Gastroesophageal sphincter (tissue), 4 donors: ENCODE data around the gene ST7. TPM values are rescaled to one million over a fixed set of nuclear protein-coding genes. Genes with fewer than 3 reads are reported as not detected.
A peak's percentile ranks its signal among the peaks of the same experiment; 100 is the strongest.

Experiments used
- ATAC-seq: fragments of 150-250 bp; one replicate; pipeline ENCODE4 v1.9.1; 2016; ENCODE audit warnings: mild to moderate bottlenecking, moderate library complexity
- H3K27ac ChIP-seq, 4 donors: fragments of 200-600 bp; sonication (generic) in 3 of 4; 1 replicate in 3 of 4; 2 replicates in 1 of 4; pipeline ENCODE4 v1.5.1; 2016 to 2019
- H3K27me3 ChIP-seq: fragments of 200-600 bp; sonication (generic); one replicate; pipeline ENCODE4 v1.5.1; 2019
- H3K36me3 ChIP-seq, 2 donors: fragments of 200-600 bp; sonication (generic); one replicate each; pipeline ENCODE4 v1.5.1; 2019; ENCODE audit warnings: control low read depth in 1 of 2
- H3K4me1 ChIP-seq, 3 donors: fragments of 200-600 bp; sonication (generic); 1 replicate in 2 of 3; 2 replicates in 1 of 3; pipeline ENCODE4 v1.5.1; 2016 to 2019; ENCODE audit warnings: control low read depth in 2 of 3
- H3K4me3 ChIP-seq, 2 donors: fragments of 200-600 bp; sonication (generic); one replicate each; pipeline ENCODE4 v1.5.1; 2019; ENCODE audit warnings: mild to moderate bottlenecking in 1 of 2, moderate library complexity in 1 of 2
- H3K9me3 ChIP-seq, 3 donors: fragments of 200-600 bp; sonication (generic); one replicate each; pipeline ENCODE4 v1.5.1; 2017 to 2019; ENCODE audit warnings: control low read depth in 2 of 3
- EP300 ChIP-seq: sonication (generic); formaldehyde crosslinking; IDR thresholded peaks from one replicate; pipeline ENCODE4 v1.6.1; 2017; ENCODE audit warnings: antibody characterized with exemption, mild to moderate bottlenecking
- POLR2A ChIP-seq, 2 donors: fragments of 450-650 bp; IDR thresholded peaks; one replicate each; pipeline ENCODE4 v1.6.1; 2017; ENCODE audit warnings: antibody characterized with exemption in 2 of 2, mild to moderate bottlenecking in 2 of 2, moderate library complexity in 1 of 2
- POLR2AphosphoS5 ChIP-seq: sonication (generic); formaldehyde crosslinking; IDR thresholded peaks from one replicate; pipeline ENCODE4 v1.6.1; 2017; ENCODE audit warnings: antibody characterized with exemption
- WGBS, 2 donors: methylation state at CpG; one replicate each; pipeline ENCODE4 v1.1.5; 2018; ENCODE audit warnings: low coverage in 1 of 2; 5-methylcytosine and 5-hydroxymethylcytosine counted together
- total RNA-seq, 4 donors: library from RNA; depleted of rRNA; stranded (reverse); fragments of >200 nt; gene quantifications; one replicate each; pipeline ENCODE4 v1.1.0, GENCODE V29; 2016
- TF ChIP-seq, protein P1 (sequence below), 4 experiments: fragments of 200-600 bp in 2 of 4; fragments of 450-650 bp in 2 of 4; sonication (generic) in 1 of 4; IDR thresholded peaks; one replicate each; pipeline ENCODE4 v1.5.1; 2017 to 2019; ENCODE audit warnings: antibody characterized with exemption in 4 of 4, mild to moderate bottlenecking in 2 of 4, moderate library complexity in 2 of 4

Gene ST7
- total RNA-seq, 4 donors from 2014 or later = 19.1 to 43.9 (median 24.2) TPM

- H3K36me3 ChIP-seq = no peaks in the 10 kb centered on the region
- peak; percentile 39 for ATAC-seq
- peaks cover 2 to 41% (median 7%) of the 10 kb centered on the region in 3 donors for H3K4me1 ChIP-seq
- TF ChIP-seq, protein P1, sequence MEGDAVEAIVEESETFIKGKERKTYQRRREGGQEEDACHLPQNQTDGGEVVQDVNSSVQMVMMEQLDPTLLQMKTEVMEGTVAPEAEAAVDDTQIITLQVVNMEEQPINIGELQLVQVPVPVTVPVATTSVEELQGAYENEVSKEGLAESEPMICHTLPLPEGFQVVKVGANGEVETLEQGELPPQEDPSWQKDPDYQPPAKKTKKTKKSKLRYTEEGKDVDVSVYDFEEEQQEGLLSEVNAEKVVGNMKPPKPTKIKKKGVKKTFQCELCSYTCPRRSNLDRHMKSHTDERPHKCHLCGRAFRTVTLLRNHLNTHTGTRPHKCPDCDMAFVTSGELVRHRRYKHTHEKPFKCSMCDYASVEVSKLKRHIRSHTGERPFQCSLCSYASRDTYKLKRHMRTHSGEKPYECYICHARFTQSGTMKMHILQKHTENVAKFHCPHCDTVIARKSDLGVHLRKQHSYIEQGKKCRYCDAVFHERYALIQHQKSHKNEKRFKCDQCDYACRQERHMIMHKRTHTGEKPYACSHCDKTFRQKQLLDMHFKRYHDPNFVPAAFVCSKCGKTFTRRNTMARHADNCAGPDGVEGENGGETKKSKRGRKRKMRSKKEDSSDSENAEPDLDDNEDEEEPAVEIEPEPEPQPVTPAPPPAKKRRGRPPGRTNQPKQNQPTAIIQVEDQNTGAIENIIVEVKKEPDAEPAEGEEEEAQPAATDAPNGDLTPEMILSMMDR (IDR thresholded peaks at IDR 0.05) = no peak
- TF ChIP-seq POLR2A (IDR thresholded peaks at IDR 0.05) = no peak
- no peak for TF ChIP-seq EP300
- no peak for TF ChIP-seq POLR2AphosphoS5
- no peaks in the 10 kb centered on the region for H3K9me3 ChIP-seq
- H3K4me3 ChIP-seq = no peak overlapping the region
- no peaks in the 10 kb centered on the region for H3K27me3 ChIP-seq
- 50 to 64% methylated on average over 1 of the region's 1 CpG for WGBS, 2 donors
- no peak overlapping the region for H3K27ac ChIP-seq
These were observed 98.5 kb downstream of the ST7 start for GRCh38 chr7:117051808-117052207.

GRCh38 chr7:117053432-117053831 is 100.1 kb downstream of the ST7 start:
- no peak for ATAC-seq
- Histone ChIP-seq H3K4me1 (peaks cover 0 to 25% (median 0%) of the 10 kb centered on the region in 3 donors), H3K27me3 (no peaks in the 10 kb centered on the region), H3K4me3 (no peak overlapping the region), H3K9me3 (no peaks in the 10 kb centered on the region), H3K36me3 (no peaks in the 10 kb centered on the region), H3K27ac (no peak overlapping the region)
- TF ChIP-seq POLR2A (IDR thresholded peaks at IDR 0.05) (no peak), POLR2AphosphoS5 (no peak), EP300 (no peak)
- TF ChIP-seq, protein P1 (IDR thresholded peaks at IDR 0.05) = no peak

DNA sequence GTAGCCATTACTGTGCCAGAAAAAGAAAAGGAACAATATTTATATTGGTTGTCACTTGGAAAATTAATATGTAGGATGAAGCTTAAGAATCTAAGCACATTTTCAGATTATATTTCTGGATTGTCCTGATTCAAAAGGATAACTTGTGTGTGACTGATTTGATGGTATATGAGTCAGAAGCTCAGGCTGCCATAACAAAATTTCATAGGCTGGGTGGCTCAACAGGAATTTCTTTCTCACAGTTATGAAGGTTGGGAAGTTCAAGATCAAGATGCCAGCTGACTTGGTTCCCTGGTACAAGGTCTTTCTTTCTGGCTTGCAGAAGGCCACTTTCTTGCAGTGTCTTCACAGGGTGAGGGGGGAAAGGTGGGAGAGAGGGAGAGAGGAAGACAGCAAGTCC is 108.5 kb downstream of the ST7 start:
- no peaks in the 10 kb centered on the region for H3K36me3 ChIP-seq
- no peak overlapping the region for H3K27ac ChIP-seq
- TF ChIP-seq POLR2A (IDR thresholded peaks at IDR 0.05) = no peak
- no peak for TF ChIP-seq POLR2AphosphoS5
- TF ChIP-seq, protein P1 (IDR thresholded peaks at IDR 0.05) = no peak
- no peak for TF ChIP-seq EP300
- H3K9me3 ChIP-seq = no peaks in the 10 kb centered on the region
- no peak overlapping the region for H3K4me3 ChIP-seq
- H3K4me1 ChIP-seq = peaks cover 0 to 21% (median 4%) of the 10 kb centered on the region in 3 donors
- H3K27me3 ChIP-seq = no peaks in the 10 kb centered on the region
- ATAC-seq = no peak

GRCh38 chr7:117062300-117062699 is 109.0 kb downstream of the ST7 start:
- H3K9me3 ChIP-seq = no peaks in the 10 kb centered on the region
- 40 to 44% methylated on average over 1 of the region's 1 CpG for WGBS, 2 donors
- TF ChIP-seq POLR2A (IDR thresholded peaks at IDR 0.05) (no peak), POLR2AphosphoS5 (no peak), EP300 (no peak)
- TF ChIP-seq, protein P1 (IDR thresholded peaks at IDR 0.05) = no peak
- ATAC-seq = no peak
- peaks cover 0 to 21% (median 4%) of the 10 kb centered on the region in 3 donors for H3K4me1 ChIP-seq
- no peaks in the 10 kb centered on the region for H3K27me3 ChIP-seq
- H3K4me3 ChIP-seq = no peak overlapping the region
- H3K27ac ChIP-seq = no peak overlapping the region
- H3K36me3 ChIP-seq = no peaks in the 10 kb centered on the region

GRCh38 chr7:117064688-117065087 is 111.4 kb downstream of the ST7 start:
- Histone ChIP-seq H3K4me1 (peaks cover 0 to 33% (median 7%) of the 10 kb centered on the region in 3 donors), H3K27ac (no peak overlapping the region), H3K9me3 (no peaks in the 10 kb centered on the region), H3K4me3 (no peak overlapping the region), H3K36me3 (no peaks in the 10 kb centered on the region), H3K27me3 (no peaks in the 10 kb centered on the region)
- no peak for ATAC-seq
- TF ChIP-seq EP300 (no peak), POLR2A (IDR thresholded peaks at IDR 0.05) (no peak), POLR2AphosphoS5 (no peak)
- TF ChIP-seq, protein P1 (IDR thresholded peaks at IDR 0.05) = no peak
- WGBS, 2 donors = 89 to 97% methylated on average over 3 of the region's 3 CpGs
